H9 (cell line): Measurements from ENCODE around the gene MUCL3. TPM values are rescaled to one million over a fixed set of nuclear protein-coding genes. Genes with fewer than 3 reads are reported as not detected.
"Not testable (repeated sequence)": the region's sequence is repeated elsewhere in the genome, so short reads cannot be mapped to it uniquely, and the experiment has no call there.

Experiments
- DNase-seq: peaks from one replicate; pipeline ENCODE4 v3.0.0-alpha.2; 2017
- H2AFZ ChIP-seq: one replicate; pipeline ENCODE4 v1.6.1; 2013; ENCODE audit warnings: mild to moderate bottlenecking, low read length, control low read depth, moderate library complexity
- H2AK5ac ChIP-seq: 2 replicates; pipeline ENCODE4 v1.6.1; 2013; ENCODE audit warnings: low read length, control low read depth, mixed read lengths; ENCODE audit not compliant: insufficient read length
- H2BK120ac ChIP-seq: one replicate; pipeline ENCODE4 v1.6.1; 2013; ENCODE audit warnings: low read depth, mild to moderate bottlenecking, low read length, control low read depth, inconsistent platforms; ENCODE audit not compliant: poor library complexity, severe bottlenecking
- H2BK12ac ChIP-seq: 2 replicates; pipeline ENCODE4 v1.6.1; 2013; ENCODE audit warnings: low read length, control low read depth, mixed read lengths, low read depth; ENCODE audit not compliant: insufficient read length
- H2BK15ac ChIP-seq: 2 replicates; pipeline ENCODE4 v1.6.1; 2013; ENCODE audit warnings: low read depth, low read length, control low read depth
- H2BK20ac ChIP-seq: one replicate; pipeline ENCODE4 v1.6.1; 2013; ENCODE audit warnings: low read depth, mild to moderate bottlenecking, low read length, control low read depth, inconsistent platforms; ENCODE audit not compliant: poor library complexity, severe bottlenecking
- H2BK5ac ChIP-seq: 2 replicates; pipeline ENCODE4 v1.6.1; 2013; ENCODE audit warnings: low read length, control low read depth, mixed read lengths; ENCODE audit not compliant: insufficient read length
- H3K14ac ChIP-seq: 2 replicates; pipeline ENCODE4 v1.6.1; 2013; ENCODE audit warnings: low read length, control low read depth; ENCODE audit not compliant: insufficient read depth
- H3K18ac ChIP-seq: 2 replicates; pipeline ENCODE4 v1.6.1; 2013; ENCODE audit warnings: low read depth, mild to moderate bottlenecking, mixed read lengths, low read length, control low read depth; ENCODE audit not compliant: insufficient read length
- H3K23ac ChIP-seq: 2 replicates; pipeline ENCODE4 v1.6.1; 2013; ENCODE audit warnings: low read length, control low read depth, mixed read lengths, low read depth; ENCODE audit not compliant: insufficient read length
- H3K23me2 ChIP-seq: 2 replicates; pipeline ENCODE4 v1.6.1; 2013; ENCODE audit warnings: low read depth, mild to moderate bottlenecking, mixed read lengths, low read length, control low read depth; ENCODE audit not compliant: insufficient read length, poor library complexity, severe bottlenecking
- H3K27ac ChIP-seq: 2 replicates; pipeline ENCODE4 v1.5.1; 2013; ENCODE audit warnings: low read length, control low read depth, mixed read lengths, low read depth; ENCODE audit not compliant: insufficient read length
- H3K27me3 ChIP-seq: 2 replicates; pipeline ENCODE4 v1.6.1; 2013; ENCODE audit warnings: low read length, control low read depth, inconsistent platforms; ENCODE audit not compliant: insufficient read depth
- H3K4ac ChIP-seq: 2 replicates; pipeline ENCODE4 v1.6.1; 2013; ENCODE audit warnings: low read depth, mild to moderate bottlenecking, control low read depth, inconsistent platforms, low read length, moderate library complexity
- H3K4me1 ChIP-seq: 2 replicates; pipeline ENCODE4 v1.6.1; 2013; ENCODE audit warnings: low read length, control low read depth, inconsistent platforms; ENCODE audit not compliant: insufficient read depth
- H3K4me2 ChIP-seq: 2 replicates; pipeline ENCODE4 v1.6.1; 2013; ENCODE audit warnings: low read length, control low read depth, mixed read lengths; ENCODE audit not compliant: insufficient read length, insufficient read depth
- H3K56ac ChIP-seq: 2 replicates; pipeline ENCODE4 v1.6.1; 2013; ENCODE audit warnings: low read depth, mild to moderate bottlenecking, mixed read lengths, low read length, control low read depth; ENCODE audit not compliant: insufficient read length
- H3K79me1 ChIP-seq: 2 replicates; pipeline ENCODE4 v1.6.1; 2013; ENCODE audit warnings: low read depth, mild to moderate bottlenecking, moderate library complexity, low read length, control low read depth, inconsistent platforms; ENCODE audit not compliant: insufficient read depth, poor library complexity, severe bottlenecking
- H3K79me2 ChIP-seq: 2 replicates; pipeline ENCODE4 v1.6.1; 2013; ENCODE audit warnings: low read length, control low read depth, inconsistent platforms; ENCODE audit not compliant: insufficient read depth
- H3K9ac ChIP-seq: 2 replicates; pipeline ENCODE4 v1.6.1; 2013; ENCODE audit warnings: low read length, control low read depth, mixed read lengths; ENCODE audit not compliant: insufficient read length; ENCODE audit errors: extremely low read depth
- H3K9me3 ChIP-seq: one replicate; pipeline ENCODE4 v1.6.1; 2013; ENCODE audit warnings: low read depth, low read length, inconsistent platforms; ENCODE audit not compliant: control insufficient read depth
- H3T11ph ChIP-seq: one replicate; pipeline ENCODE4 v1.6.1; 2013; ENCODE audit warnings: mild to moderate bottlenecking, low read length, control low read depth, inconsistent platforms
- H4K20me1 ChIP-seq: one replicate; pipeline ENCODE4 v1.6.1; 2013; ENCODE audit not compliant: control insufficient read depth, insufficient read length, insufficient read depth
- H4K5ac ChIP-seq: 2 replicates; pipeline ENCODE4 v1.6.1; 2013; ENCODE audit warnings: low read depth, mild to moderate bottlenecking, mixed read lengths, low read length, control low read depth; ENCODE audit not compliant: insufficient read length
- H4K8ac ChIP-seq: replicated peaks from 2 replicates; pipeline ENCODE4 v1.6.1; 2013; ENCODE audit warnings: low read length, control low read depth, mixed read lengths, low read depth; ENCODE audit not compliant: insufficient read length
- H4K91ac ChIP-seq: 2 replicates; pipeline ENCODE4 v1.6.1; 2013; ENCODE audit warnings: low read depth, mild to moderate bottlenecking, moderate library complexity, mixed read lengths, low read length, control low read depth; ENCODE audit not compliant: insufficient read length
- H3K27ac Mint-ChIP-seq, 3 experiments: 2 replicates in 2 of 3; 3 replicates in 1 of 3; pipeline ENCODE4 v1.8.0; 2020 to 2021; ENCODE audit warnings: mixed read lengths in 3 of 3, mild to moderate bottlenecking in 1 of 3, moderate library complexity in 1 of 3
- H3K27me3 Mint-ChIP-seq: 2 replicates; pipeline ENCODE4 v1.8.0; 2021; ENCODE audit warnings: low read depth, mild to moderate bottlenecking, moderate library complexity, mixed read lengths
- H3K36me3 Mint-ChIP-seq, 3 experiments: 2 replicates in 2 of 3; 3 replicates in 1 of 3; pipeline ENCODE4 v1.8.0; 2020 to 2021; ENCODE audit warnings: low read depth in 3 of 3, mixed read lengths in 3 of 3; ENCODE audit not compliant: insufficient read depth in 1 of 3
- H3K4me1 Mint-ChIP-seq, 2 experiments: 2 replicates each; pipeline ENCODE4 v1.8.0; 2020; ENCODE audit warnings: mixed read lengths in 2 of 2
- H3K4me3 Mint-ChIP-seq, 2 experiments: 2 replicates in 1 of 2; 3 replicates in 1 of 2; pipeline ENCODE4 v1.8.0; 2020 to 2021; ENCODE audit warnings: mild to moderate bottlenecking in 2 of 2, mixed read lengths in 2 of 2, moderate library complexity in 1 of 2
- H3K9me3 Mint-ChIP-seq, 2 experiments: 2 replicates in 1 of 2; 3 replicates in 1 of 2; pipeline ENCODE4 v1.8.0; 2020; ENCODE audit warnings: mild to moderate bottlenecking in 2 of 2, mixed read lengths in 2 of 2, moderate library complexity in 1 of 2
- CTCF ChIP-seq: fragments of 200-600 bp; sonication (generic); conservative IDR thresholded peaks from 3 replicates; pipeline ENCODE4 v1.8.0; 2021; ENCODE audit warnings: antibody characterized with exemption, mild to moderate bottlenecking
- WGBS: extraction: QIAGEN DNeasy Blood & Tissue Kit; methylation state at CpG from one replicate; pipeline ENCODE4 v1.1.7; 2013; ENCODE audit warnings: missing lambda C conversion rate, low lambda C conversion rate, mixed read lengths; ENCODE audit not compliant: insufficient read length; ENCODE audit errors: extremely low coverage; 5-methylcytosine and 5-hydroxymethylcytosine counted together
- total RNA-seq: library from RNA; stranded (reverse); gene quantifications from 2 replicates; pipeline ENCODE4 v1.2.1, GENCODE V29; 2021

MUCL3 gene
- total RNA-seq, 1 experiment from 2014 or later = 0.15 TPM

- H3K4me2 ChIP-seq = no peak overlapping the region
- WGBS = no CpG with 5 or more reads among the region's 5 CpGs
- no peak overlapping the region for H2AK5ac ChIP-seq
- H2BK15ac ChIP-seq = no peak overlapping the region
- no peaks in the 10 kb centered on the region for H3K4me1 ChIP-seq
- H3K23me2 ChIP-seq = no peaks in the 10 kb centered on the region
- H3K9me3 ChIP-seq = no peaks in the 10 kb centered on the region
- no peak overlapping the region for H3K9ac ChIP-seq
- Mint-ChIP-seq H3K4me3 (no peak overlapping the region), H3K27ac (no peak overlapping the region), H3K9me3 (peaks cover 11 to 17% of the 10 kb centered on the region in 2 experiments), H3K4me1 (no peaks in the 10 kb centered on the region), H3K27me3 (peaks cover 2% of the 10 kb centered on the region), H3K36me3 (peaks cover 2 to 6% (median 5%) of the 10 kb centered on the region in 3 experiments; a peak in 6 of 7 replicates)
- H3K14ac ChIP-seq = no peak overlapping the region
- H3K23ac ChIP-seq = no peak overlapping the region
- no peak for TF ChIP-seq CTCF
- H2BK20ac ChIP-seq = no peak overlapping the region
- no peak overlapping the region for H3K27ac ChIP-seq
- no peak for DNase-seq
- no peak overlapping the region for H4K8ac ChIP-seq
- no peaks in the 10 kb centered on the region for H3K79me2 ChIP-seq
- H2BK5ac ChIP-seq = no peak overlapping the region
- no peak overlapping the region for H3K18ac ChIP-seq
- no peak overlapping the region for H3K4ac ChIP-seq
- H3K56ac ChIP-seq = no peak overlapping the region
- no peak overlapping the region for H3T11ph ChIP-seq
- no peak overlapping the region for H2AFZ ChIP-seq
- no peaks in the 10 kb centered on the region for H3K79me1 ChIP-seq
- H3K27me3 ChIP-seq = no peaks in the 10 kb centered on the region
- no peak overlapping the region for H4K5ac ChIP-seq
- H4K20me1 ChIP-seq = no peaks in the 10 kb centered on the region
- H2BK12ac ChIP-seq = no peak overlapping the region
- no peak overlapping the region for H2BK120ac ChIP-seq
- no peak overlapping the region for H4K91ac ChIP-seq
These were observed 58.0 kb downstream of the MUCL3 start for GRCh38 chr6:30998785-30999184.

GRCh38 chr6:31000067-31000860 is 59.5 kb downstream of the MUCL3 start:
- H3K23ac ChIP-seq, H3K4ac ChIP-seq, H3K27me3 Mint-ChIP-seq, H3K4me1 ChIP-seq, H3K4me2 ChIP-seq, H4K91ac ChIP-seq, H3K79me1 ChIP-seq, H4K5ac ChIP-seq, H2BK120ac ChIP-seq, H3K36me3 Mint-ChIP-seq, H3K9me3 Mint-ChIP-seq, H2AFZ ChIP-seq, H3K4me1 Mint-ChIP-seq, H3K27me3 ChIP-seq, H3K56ac ChIP-seq, H3K18ac ChIP-seq, H4K8ac ChIP-seq, H2BK15ac ChIP-seq, H3K14ac ChIP-seq, H3K79me2 ChIP-seq, H3K9ac ChIP-seq, H3T11ph ChIP-seq, H3K27ac ChIP-seq, H3K27ac Mint-ChIP-seq, H2BK5ac ChIP-seq, H3K4me3 Mint-ChIP-seq, H3K23me2 ChIP-seq, H3K9me3 ChIP-seq, H4K20me1 ChIP-seq, H2BK20ac ChIP-seq, H2BK12ac ChIP-seq, H2AK5ac ChIP-seq, DNase-seq: not testable (repeated sequence)
- WGBS = no CpG with 5 or more reads among the region's 39 CpGs
